HEK293T (cell line): ENCODE measurements around the gene FMO1.

ENCODE experiments used
- CTCF ChIA-PET: fragments of 350-600 bp; formaldehyde crosslinking; extraction: SDS; loops from one replicate; lab custom pipeline; 2021; ENCODE audit warnings: antibody characterized with exemption, inconsistent platforms; lab: Yijun Ruan, JAX
- POLR2A ChIA-PET: fragments of 350-600 bp; formaldehyde crosslinking; extraction: SDS; loops from one replicate; lab custom pipeline; 2020; ENCODE audit warnings: antibody characterized with exemption, inconsistent platforms; lab: Yijun Ruan, JAX
- DNase-seq: peaks from one replicate; pipeline ENCODE4 v3.0.0; 2012; ENCODE audit warnings: mixed read lengths; ENCODE audit errors: extremely low spot score
- ARNT ChIP-seq: fragments of 450-650 bp; IDR thresholded peaks from 2 replicates; pipeline ENCODE4 v1.6.1; 2017; ENCODE audit warnings: mild to moderate bottlenecking
- BHLHE40 ChIP-seq: fragments of 450-650 bp; IDR thresholded peaks from 2 replicates; pipeline ENCODE4 v1.6.1; 2016; ENCODE audit warnings: mild to moderate bottlenecking, moderate library complexity, borderline replicate concordance
- CTBP1 ChIP-seq: fragments of 450-650 bp; IDR thresholded peaks from 2 replicates; pipeline ENCODE4 v1.6.1; 2016; ENCODE audit warnings: borderline replicate concordance
- ELF4 ChIP-seq: fragments of 450-650 bp; IDR thresholded peaks from 2 replicates; pipeline ENCODE4 v1.6.1; 2017; ENCODE audit warnings: antibody characterized with exemption
- FOXA1 ChIP-seq: fragments of 450-650 bp; IDR thresholded peaks from 2 replicates; pipeline ENCODE4 v1.6.1; 2016; ENCODE audit warnings: mild to moderate bottlenecking
- FOXK2 ChIP-seq: fragments of 450-650 bp; IDR thresholded peaks from 2 replicates; pipeline ENCODE4 v1.6.1; 2016; ENCODE audit warnings: mild to moderate bottlenecking
- FOXM1 ChIP-seq: fragments of 450-650 bp; IDR thresholded peaks from 2 replicates; pipeline ENCODE4 v1.6.1; 2017; ENCODE audit warnings: mild to moderate bottlenecking, borderline replicate concordance
- HDGF ChIP-seq: fragments of 450-650 bp; IDR thresholded peaks from 2 replicates; pipeline ENCODE4 v1.6.1; 2017; ENCODE audit warnings: antibody characterized with exemption, borderline replicate concordance
- L3MBTL2 ChIP-seq: fragments of 450-650 bp; conservative IDR thresholded peaks from 2 replicates; pipeline ENCODE4 v1.6.1; 2016; ENCODE audit warnings: mild to moderate bottlenecking
- LEF1 ChIP-seq: fragments of 450-650 bp; IDR thresholded peaks from 2 replicates; pipeline ENCODE4 v1.6.1; 2017; ENCODE audit warnings: mild to moderate bottlenecking, borderline replicate concordance
- NFRKB ChIP-seq: fragments of 450-650 bp; IDR thresholded peaks from 2 replicates; pipeline ENCODE4 v1.6.1; 2016; ENCODE audit warnings: mild to moderate bottlenecking, moderate library complexity
- PKNOX1 ChIP-seq: fragments of 450-650 bp; IDR thresholded peaks from 2 replicates; pipeline ENCODE4 v1.6.1; 2016
- SP1 ChIP-seq: fragments of 450-650 bp; IDR thresholded peaks from 2 replicates; pipeline ENCODE4 v1.6.1; 2017
- SUZ12 ChIP-seq: fragments of 450-650 bp; IDR thresholded peaks from 2 replicates; pipeline ENCODE4 v1.6.1; 2016; ENCODE audit warnings: mild to moderate bottlenecking
- TARDBP ChIP-seq: fragments of 450-650 bp; IDR thresholded peaks from 2 replicates; pipeline ENCODE4 v1.6.1; 2016
- ZNF384 ChIP-seq: fragments of 450-650 bp; IDR thresholded peaks from 2 replicates; pipeline ENCODE4 v1.6.1; 2016

The FMO1 gene

DNA sequence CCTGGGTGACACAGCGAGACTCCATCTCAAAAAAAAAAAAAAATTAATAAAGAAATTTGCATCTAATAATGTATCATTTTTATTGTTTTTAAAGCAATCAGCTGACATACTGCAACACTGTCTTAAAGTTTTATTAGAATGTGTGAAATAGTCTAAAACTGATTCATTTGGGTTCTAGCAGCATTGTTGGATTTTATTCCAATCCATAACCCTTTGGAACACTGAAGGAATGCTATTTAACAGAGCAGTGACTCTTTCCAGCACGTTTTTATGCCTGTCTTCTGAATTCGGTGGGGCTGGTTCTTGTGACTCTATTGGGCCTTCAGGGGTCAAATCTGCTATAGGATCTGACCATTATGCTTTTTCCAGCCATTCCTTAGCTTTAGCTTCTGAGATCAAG lies 47.5 kb downstream of the FMO1 start:
- CTCF ChIA-PET: no interaction called here
- no peak for TF ChIP-seq FOXK2
- no peak for TF ChIP-seq CTBP1
- TF ChIP-seq ARNT: no peak
- no peak for TF ChIP-seq TARDBP
- no peak for TF ChIP-seq ZNF384
- TF ChIP-seq SP1: no peak
- POLR2A ChIA-PET: no interaction called here
- DNase-seq: no peak

GRCh38 chr1:171296897-171297296 lies 48.6 kb downstream of the FMO1 start:
- POLR2A ChIA-PET: interaction anchor here (0.6 kb wide), 1 partner anchor 1337 kb away, joined by 3 read pairs; no protein-coding TSS in a partner anchor
- CTCF ChIA-PET: no interaction called here

DNA sequence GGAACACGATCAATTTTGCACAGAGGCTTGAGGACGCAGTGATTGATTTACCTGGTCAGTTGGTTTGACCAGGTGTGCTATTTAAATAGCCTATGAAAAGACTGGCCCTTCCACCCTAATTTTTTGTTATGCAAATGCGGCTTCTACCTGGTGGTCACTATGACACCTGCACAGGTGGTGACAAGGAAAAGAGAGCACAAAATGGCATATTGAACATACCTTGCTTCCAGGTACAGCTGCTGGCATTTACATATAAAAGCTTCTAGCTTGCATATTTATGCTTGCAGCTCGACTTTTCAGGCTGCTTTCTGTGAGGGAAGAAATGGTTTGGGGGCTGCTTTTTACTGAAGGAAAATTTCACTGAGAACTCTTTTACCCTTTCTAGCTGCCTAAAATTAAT lies 50.4 kb downstream of the FMO1 start:
- TF ChIP-seq LEF1: no peak
- TF ChIP-seq BHLHE40: no peak
- TF ChIP-seq ARNT: no peak
- TF ChIP-seq SUZ12: no peak
- TF ChIP-seq L3MBTL2: no peak
- no peak for TF ChIP-seq CTBP1
- no peak for TF ChIP-seq ZNF384
- no peak for TF ChIP-seq SP1
- no peak for TF ChIP-seq TARDBP
- no peak for TF ChIP-seq ELF4
- no peak for TF ChIP-seq NFRKB
- no peak for TF ChIP-seq FOXM1
- TF ChIP-seq FOXA1: no peak
- TF ChIP-seq PKNOX1: no peak
- no peak for TF ChIP-seq FOXK2
- TF ChIP-seq HDGF: no peak
- CTCF ChIA-PET: interaction anchor here (2.2 kb wide), 1 partner anchor 15 kb away, joined by 6 read pairs; the partner anchor contains the start of gene FMO4
- POLR2A ChIA-PET: no interaction called here
- no peak for DNase-seq

More at GRCh38 chr1:171296897-171297296, 48.6 kb downstream of the FMO1 start:
- no peak for DNase-seq
- TF ChIP-seq ELF4: no peak
- TF ChIP-seq SP1: no peak
- TF ChIP-seq PKNOX1: no peak
- TF ChIP-seq L3MBTL2: no peak
- no peak for TF ChIP-seq TARDBP
- no peak for TF ChIP-seq FOXK2
- no peak for TF ChIP-seq LEF1
- no peak for TF ChIP-seq HDGF
- no peak for TF ChIP-seq FOXA1
- TF ChIP-seq ZNF384: no peak
- TF ChIP-seq CTBP1: no peak

GRCh38 chr1:171299342-171299741 lies 51.0 kb downstream of the FMO1 start:
- ChIA-PET POLR2A (no interaction called here), CTCF (interaction anchor here (2.2 kb wide), 1 partner anchor 14 kb away, joined by 6 read pairs; the partner anchor contains the start of gene FMO4)
- DNase-seq: no peak
- no peak for TF ChIP-seq LEF1
- TF ChIP-seq BHLHE40: no peak
- no peak for TF ChIP-seq FOXK2
- TF ChIP-seq CTBP1: no peak
- TF ChIP-seq ZNF384: no peak
- no peak for TF ChIP-seq NFRKB
- TF ChIP-seq PKNOX1: no peak

DNA sequence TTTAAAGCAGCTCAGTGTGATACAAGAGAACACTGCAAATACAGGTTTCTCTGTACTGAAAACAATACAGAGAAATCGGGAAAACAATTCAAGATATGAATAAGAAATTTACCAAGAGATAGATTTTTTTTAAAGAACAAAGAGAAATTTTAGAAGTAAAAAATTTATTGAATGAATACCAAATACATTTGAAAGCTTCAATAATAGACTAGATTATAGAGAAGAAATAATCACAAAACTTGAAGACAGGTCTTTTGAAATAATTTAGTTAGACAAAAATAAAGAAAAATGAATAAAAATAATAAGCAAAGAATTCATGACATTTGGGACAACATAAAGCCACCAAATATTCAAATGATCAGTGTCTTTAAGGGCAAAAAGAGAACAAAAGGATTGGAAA lies 52.1 kb downstream of the FMO1 start:
- TF ChIP-seq NFRKB: no peak
- no peak for TF ChIP-seq ZNF384
- no peak for TF ChIP-seq FOXA1
- TF ChIP-seq SP1: no peak
- TF ChIP-seq FOXK2: no peak
- TF ChIP-seq CTBP1: no peak
- TF ChIP-seq FOXM1: no peak
- DNase-seq: no peak
- ChIA-PET CTCF (interaction anchor here (0.8 kb wide), 1 partner anchor 13 kb away, joined by 4 read pairs; no protein-coding TSS in a partner anchor), POLR2A (interaction anchor here (0.6 kb wide), 1 partner anchor 10 kb away, joined by 3 read pairs; no protein-coding TSS in a partner anchor)

GRCh38 chr1:171310661-171311087 lies 62.4 kb downstream of the FMO1 start:
- TF ChIP-seq SP1 (no peak), SUZ12 (no peak), CTBP1 (no peak), BHLHE40 (no peak), L3MBTL2 (no peak), LEF1 (no peak), ELF4 (no peak), ZNF384 (no peak), PKNOX1 (no peak), NFRKB (no peak), HDGF (no peak), FOXK2 (no peak), ARNT (no peak), FOXM1 (no peak), FOXA1 (no peak), TARDBP (no peak)
- POLR2A ChIA-PET: interaction anchor here (0.7 kb wide), 1 partner anchor 11 kb away, joined by 3 read pairs; no protein-coding TSS in a partner anchor
- CTCF ChIA-PET: interaction anchor here (0.8 kb wide), 1 partner anchor 344 kb away, joined by 3 read pairs; no protein-coding TSS in a partner anchor
- no peak for DNase-seq
